ENCODE results near the gene BAHCC1.

Gene BAHCC1

DNA sequence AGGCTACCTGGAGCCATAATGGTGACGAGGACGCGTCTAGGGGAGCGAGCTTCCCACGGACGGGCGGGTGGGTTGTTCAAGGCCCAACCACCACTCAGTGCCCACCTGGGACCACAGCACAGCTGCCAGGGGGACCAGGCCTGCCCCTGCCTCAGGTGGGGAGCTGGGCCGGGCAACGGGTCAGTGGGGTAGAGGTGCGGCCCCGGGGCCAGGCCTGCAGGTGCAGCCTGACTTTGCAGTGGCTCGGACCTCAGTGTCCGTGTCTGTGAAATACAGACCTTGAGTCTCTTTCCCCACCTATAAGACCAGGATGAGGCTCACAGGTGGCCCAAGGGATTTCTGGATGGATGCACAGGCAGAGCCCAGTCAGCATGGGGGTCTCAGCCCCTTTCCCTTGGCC lies 74.0 kb downstream of the BAHCC1 start:
- TF ChIP-seq POLR2A (IDR thresholded peaks at IDR 0.05; ENCODE audit: low read length) (no peak), GATA1 (IDR thresholded peaks at IDR 0.05; ENCODE audit: low read depth, low read length) (no peak)
- DNase-seq: no peak

DNA sequence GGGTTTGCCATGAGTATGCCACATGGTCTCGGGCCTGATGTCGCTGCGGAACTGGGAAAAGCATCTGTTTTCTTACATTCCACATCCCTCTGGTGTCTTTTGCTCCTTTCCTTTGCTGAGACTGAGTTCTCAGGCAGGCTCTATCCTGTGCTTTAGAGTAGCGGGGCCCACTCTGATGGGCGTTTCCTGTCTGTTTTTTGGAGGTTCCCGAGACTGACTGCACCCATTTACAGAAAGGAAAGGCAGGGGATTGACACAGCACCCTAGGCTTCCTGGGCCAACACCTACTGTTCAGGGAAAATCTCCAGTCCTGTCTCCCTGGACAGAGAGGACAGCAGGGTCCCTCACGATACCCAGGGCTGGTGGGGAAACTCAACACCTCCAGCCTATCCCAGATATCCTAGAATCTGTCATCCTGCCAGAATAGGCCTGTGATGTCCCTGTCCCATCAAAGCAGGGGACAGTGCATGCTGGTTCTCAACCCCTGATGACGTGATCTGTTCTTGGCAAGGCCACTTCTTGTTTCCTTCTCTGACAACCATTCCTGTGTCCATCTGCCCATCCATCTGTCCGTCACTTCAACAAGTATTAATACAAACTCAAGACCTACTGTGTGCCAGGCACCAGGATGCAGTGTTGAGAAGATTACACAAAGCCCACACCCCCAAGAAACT lies 75.2 kb downstream of the BAHCC1 start:
- DNase-seq: no peak
- TF ChIP-seq POLR2A (IDR thresholded peaks at IDR 0.05; ENCODE audit: low read length) (no peak), GATA1 (IDR thresholded peaks at IDR 0.05; ENCODE audit: low read depth, low read length) (no peak)

DNA sequence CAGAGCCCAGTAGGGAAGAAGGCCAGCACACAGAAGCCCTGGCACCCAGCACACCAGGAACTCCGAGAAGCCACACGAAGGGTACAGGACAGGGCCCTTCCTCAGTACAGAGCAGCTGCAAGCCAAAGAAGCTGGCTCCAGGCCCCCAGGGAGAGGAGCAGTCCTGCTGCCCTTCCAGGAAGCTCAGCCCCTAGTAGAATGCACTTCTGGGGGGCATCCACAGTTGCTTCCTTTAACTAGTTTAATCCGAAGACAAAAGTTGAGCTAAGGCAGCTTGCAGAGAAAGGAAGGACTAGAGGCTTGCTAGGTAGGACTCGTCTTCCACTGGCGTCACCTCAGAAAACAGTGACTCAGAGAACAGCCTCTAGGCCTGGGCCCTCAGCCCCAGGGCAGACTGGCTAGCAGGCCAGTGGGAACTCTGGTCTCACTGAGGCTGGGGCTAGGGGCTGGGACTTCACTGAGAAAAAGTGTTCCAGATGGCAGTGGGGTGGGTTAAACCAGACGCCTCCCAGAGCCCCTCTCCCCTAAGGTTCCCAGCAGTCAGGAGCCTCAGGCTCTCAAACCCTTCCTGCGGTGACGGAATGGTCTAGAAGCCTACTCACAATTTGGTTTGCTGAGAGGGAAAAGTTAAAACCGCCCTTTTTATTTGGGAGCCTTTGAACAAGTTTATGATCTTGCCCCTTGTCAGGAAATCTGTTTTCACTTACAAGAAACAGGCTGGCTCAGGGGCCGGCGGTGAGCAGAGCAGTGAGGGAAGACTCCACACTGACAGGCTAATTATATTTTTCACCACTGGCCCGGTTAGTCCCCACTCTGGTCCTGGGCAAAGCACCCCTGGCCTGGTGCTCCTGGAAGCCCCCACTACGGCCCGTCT lies 75.9 kb downstream of the BAHCC1 start:
- DNase-seq: no peak

DNA sequence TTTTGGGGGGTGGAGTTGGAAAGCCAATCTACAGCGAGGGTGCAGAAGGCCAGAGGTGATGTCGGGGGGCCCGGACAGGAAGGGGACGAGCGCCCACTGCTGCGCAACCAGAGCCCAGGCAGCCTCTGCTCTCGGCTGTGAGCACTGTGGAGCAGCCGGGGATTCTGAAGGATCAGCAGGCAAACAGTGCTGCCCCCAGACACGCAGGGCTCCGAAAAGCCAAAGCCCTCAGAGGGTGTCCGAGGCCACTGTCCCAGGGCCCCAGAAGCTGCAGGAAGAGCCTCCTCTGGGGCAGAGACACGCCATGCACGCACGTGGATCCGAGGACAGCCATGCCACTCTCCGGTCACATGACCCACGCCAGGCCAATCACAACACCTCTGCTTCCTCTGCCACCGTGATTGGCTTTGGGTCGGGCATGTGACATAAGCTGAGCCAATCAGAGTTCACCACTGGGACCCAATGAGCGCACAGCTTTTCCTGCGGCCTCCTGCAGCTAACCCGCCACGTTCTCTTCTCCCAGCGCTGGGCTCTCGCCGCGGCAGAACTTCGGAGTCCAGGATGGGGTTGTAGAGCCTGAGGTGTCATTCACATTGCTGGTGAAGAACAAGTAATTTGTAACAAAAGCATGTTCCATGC lies 76.7 kb downstream of the BAHCC1 start:
- TF ChIP-seq POLR2A (IDR thresholded peaks at IDR 0.05; ENCODE audit: low read length) (no peak), GATA1 (IDR thresholded peaks at IDR 0.05; ENCODE audit: low read depth, low read length) (no peak)
- peak; percentile 15 to 19 for DNase-seq

More for the DNA sequence above, 75.9 kb downstream of the BAHCC1 start:
- TF ChIP-seq POLR2A (IDR thresholded peaks at IDR 0.05; ENCODE audit: low read length) (no peak), GATA1 (IDR thresholded peaks at IDR 0.05; ENCODE audit: low read depth, low read length) (no peak)

DNA sequence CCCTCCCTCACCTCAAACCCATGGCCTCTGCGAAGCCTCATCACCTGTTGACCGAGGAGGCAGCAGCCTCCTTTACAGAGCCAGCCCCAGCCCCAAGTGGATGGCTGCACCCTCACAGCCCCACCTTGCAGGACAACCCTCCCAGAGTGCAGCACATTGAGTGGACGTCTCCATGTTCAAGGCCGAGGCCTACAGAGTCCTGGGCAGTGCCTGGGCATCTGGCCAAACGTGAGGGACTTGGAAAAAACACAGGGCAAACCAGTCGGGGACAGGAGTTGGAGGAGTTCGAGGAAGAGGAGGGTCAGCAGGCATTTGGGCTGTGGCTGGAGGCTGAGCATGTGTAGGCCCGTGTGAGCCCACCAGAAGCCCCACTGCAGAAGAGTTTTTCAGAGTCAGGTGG lies 77.8 kb downstream of the BAHCC1 start:
- DNase-seq: no peak

DNA sequence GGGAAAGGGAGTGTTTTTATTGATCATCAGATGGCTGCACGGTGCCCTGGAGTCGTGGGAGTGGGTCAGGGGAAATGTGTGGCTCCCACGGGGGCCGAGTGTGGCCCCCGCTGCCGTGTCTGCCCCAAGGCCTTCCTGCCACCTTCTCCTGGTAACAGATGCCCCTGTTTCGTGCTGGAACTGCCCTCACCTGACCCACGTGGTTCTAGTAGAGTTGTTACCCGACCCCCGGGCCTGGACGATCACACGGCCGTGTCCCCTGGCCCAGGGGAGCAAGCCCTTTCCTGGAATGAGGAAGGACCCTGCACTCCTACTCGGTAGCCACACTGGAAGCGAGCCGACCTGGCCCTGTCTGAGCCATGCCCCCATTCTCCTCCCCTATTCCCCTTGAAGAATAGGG lies 79.7 kb downstream of the BAHCC1 start:
- DNase-seq: no peak
- no peak for TF ChIP-seq POLR2A (IDR thresholded peaks at IDR 0.05; ENCODE audit: low read length)
- no peak for TF ChIP-seq GATA1 (IDR thresholded peaks at IDR 0.05; ENCODE audit: low read depth, low read length)

More for the DNA sequence above, 77.8 kb downstream of the BAHCC1 start:
- no peak for TF ChIP-seq GATA1 (IDR thresholded peaks at IDR 0.05; ENCODE audit: low read depth, low read length)
- no peak for TF ChIP-seq POLR2A (IDR thresholded peaks at IDR 0.05; ENCODE audit: low read length)

DNA sequence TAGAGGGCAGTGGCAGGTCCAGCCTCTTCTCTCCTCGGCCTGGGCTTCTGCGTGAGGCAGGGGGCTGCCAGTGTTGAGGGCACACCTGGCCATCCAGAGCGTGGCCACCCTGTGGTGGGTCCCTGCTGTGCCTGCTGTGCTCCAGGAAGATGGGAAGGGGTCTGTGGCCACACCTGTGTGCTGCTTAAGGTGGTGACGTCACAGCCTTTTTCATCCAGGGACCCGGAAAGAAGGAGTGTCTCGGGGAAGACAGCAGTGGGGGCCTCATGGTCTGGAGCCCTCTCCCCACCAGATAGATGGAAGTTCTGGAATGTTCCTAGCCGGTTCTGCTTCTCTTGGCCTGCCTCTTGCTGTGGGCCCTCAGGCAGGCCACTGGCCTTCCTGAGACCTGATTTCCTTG lies 80.8 kb downstream of the BAHCC1 start:
- TF ChIP-seq GATA1 (IDR thresholded peaks at IDR 0.05; ENCODE audit: low read depth, low read length) (no peak), POLR2A (IDR thresholded peaks at IDR 0.05; ENCODE audit: low read length) (no peak)
- DNase-seq: no peak

DNA sequence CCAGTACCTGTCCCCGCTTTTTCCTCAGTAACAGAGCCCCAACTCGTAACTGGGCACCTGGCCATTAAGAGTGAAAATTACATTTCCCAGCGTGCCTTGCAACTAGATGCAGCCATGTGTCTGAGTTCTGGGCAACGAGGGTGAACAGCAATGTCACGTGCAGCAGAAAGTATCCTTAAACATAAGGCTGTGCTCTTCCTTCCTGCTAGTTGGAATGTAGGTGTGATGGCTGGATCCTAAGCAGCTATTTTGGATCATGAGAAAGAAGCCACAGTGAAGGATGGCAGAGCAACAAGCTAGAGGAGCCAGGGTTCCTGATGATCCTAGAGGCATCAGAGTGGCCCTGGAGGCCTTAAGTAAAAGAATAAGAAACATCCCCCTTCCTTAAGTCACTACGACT lies 81.4 kb downstream of the BAHCC1 start:
- DNase-seq: no peak
- TF ChIP-seq GATA1 (IDR thresholded peaks at IDR 0.05; ENCODE audit: low read depth, low read length) (no peak), POLR2A (IDR thresholded peaks at IDR 0.05; ENCODE audit: low read length) (no peak)

DNA sequence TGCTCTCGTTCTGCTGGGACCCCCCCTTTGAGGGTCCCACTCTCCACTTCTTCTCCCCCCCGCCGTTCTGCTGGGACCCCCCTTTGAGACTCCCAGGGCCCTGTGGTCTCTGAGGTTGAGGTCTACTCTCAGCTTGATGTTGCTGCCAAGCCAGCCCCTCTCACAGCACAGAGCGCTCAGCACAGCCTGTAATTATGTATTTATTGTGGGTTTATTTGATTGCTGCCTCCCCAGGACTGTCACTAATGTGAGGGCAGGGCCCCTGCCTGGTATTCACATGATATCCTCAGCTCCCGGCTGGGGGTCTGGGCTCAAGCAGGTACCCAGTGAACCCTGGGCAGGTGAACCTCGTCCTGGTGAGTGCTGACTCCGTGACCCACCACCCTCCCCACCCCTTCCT lies 81.9 kb downstream of the BAHCC1 start:
- DNase-seq: no peak
- TF ChIP-seq POLR2A (IDR thresholded peaks at IDR 0.05; ENCODE audit: low read length): no peak
- TF ChIP-seq GATA1 (IDR thresholded peaks at IDR 0.05; ENCODE audit: low read depth, low read length): no peak

DNA sequence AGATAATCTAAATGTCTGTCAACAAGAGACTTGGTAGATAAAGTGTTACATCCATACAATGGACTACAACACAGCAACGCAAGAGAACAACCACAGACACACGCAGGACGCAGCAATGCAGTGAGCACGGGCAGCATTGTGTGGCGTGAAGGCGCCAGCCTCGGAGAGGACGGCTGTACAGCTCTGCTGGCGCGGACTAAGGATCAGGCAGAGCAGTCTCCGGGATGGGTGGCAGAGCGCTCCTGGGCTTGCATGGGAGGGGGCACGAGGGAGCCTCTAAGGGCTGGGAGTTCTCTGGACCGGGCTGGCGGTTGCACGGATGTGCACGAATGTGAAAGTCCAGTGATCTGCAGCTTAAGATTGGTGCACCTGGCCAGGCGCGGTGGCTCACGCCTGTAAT lies 82.9 kb downstream of the BAHCC1 start:
- no peak for DNase-seq
- TF ChIP-seq GATA1 (IDR thresholded peaks at IDR 0.05; ENCODE audit: low read depth, low read length) (no peak), POLR2A (IDR thresholded peaks at IDR 0.05; ENCODE audit: low read length) (no peak)

DNA sequence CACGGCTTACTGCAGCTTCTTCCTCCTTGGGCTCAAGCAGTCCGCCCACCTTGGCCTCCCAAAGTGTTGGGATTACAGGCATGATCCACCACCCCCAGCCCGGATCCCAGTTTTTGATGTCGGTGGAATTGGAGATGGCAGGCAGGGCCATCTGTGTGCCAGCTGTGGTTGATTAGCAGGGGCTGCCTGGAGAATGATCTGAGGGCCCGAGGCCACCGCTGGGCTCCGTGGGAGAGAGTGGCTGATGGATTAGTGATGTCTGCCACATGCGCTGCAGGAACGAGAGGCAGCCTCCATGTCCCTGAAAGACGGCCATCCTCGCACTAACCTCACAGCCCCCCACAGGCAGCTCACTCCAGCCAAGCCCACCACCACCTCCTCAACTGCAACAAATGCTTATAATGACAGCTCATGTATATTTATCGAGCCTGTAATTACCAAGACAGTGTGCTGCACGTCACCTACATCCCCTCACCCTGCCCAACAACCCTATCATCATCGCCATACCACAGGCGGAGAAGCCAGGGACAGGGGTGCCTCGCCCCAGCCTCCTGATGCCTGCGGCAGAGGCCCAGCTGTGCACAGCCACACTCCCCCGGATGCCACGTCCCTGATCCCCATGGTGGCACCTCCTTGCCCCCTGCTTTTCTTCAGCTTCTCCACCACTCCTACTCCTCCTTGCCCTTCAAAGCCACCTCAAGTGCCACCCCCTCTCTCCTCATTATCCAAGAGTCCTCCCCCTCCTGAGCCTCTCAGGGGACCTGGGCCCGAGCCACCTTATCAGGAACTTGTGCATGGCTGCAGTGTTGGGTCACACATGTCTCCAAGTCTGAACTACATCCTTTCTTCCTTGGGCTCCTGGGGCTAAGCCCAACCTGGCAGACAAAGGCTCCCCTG lies 84.2 kb downstream of the BAHCC1 start:
- DNase-seq: no peak
- no peak for TF ChIP-seq POLR2A (IDR thresholded peaks at IDR 0.05; ENCODE audit: low read length)
- no peak for TF ChIP-seq GATA1 (IDR thresholded peaks at IDR 0.05; ENCODE audit: low read depth, low read length)

DNA sequence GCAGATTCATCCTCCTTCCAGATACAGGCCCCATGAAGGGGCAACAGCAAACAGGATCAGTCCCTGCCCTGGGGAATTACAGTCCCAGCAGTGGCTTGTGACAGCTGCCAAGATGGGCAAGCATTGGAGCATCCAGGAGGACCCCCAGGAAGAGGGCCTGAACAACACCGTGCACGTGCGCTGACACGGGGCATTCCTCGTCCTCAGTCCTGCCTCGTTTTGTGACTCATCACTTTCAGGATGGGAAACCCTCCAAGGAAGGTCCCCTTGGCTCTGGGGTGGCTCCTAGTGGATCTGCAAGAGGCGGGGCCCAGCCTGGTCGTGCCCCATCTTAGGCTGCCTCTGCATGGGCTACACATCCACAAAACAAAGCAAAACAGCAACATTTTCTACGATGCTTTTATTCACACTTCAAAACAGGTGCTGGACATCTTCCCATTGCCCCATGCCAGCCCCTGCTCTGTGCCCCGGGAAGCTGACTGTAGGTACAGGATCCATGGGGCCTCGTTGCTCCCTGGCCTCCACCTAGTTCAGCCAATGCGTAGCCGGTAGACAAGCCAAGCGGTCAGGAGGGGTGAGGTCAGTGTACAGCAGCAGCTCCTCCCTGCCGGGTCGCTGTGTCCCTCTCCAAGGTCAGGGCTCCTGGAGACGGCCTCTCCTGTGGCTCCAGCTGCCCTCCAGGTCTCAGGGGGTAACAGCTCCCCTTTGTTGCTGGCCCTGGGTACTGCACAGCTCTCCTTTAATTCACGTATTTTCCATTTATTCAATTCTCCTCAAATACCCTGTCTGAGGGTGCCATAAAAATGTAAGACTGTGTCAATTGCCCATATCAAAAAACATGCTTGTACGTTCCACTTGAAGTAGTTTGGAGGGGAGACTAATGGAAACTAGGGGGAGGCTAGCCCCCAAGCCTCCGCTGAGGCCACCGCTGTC lies 85.1 kb downstream of the BAHCC1 start:
- TF ChIP-seq POLR2A (IDR thresholded peaks at IDR 0.05; ENCODE audit: low read length): no peak
- no peak for TF ChIP-seq GATA1 (IDR thresholded peaks at IDR 0.05; ENCODE audit: low read depth, low read length)
- no peak for DNase-seq
